ENCODE measurements around the gene MYRF.

GRCh38 chr11:61750631-61751273 lies 1.7 kb upstream of the MYRF start:
- TF ChIP-seq POLR2A (IDR thresholded peaks at IDR 0.05) (no peak), CTCF (IDR thresholded peaks at IDR 0.05) (no peak)
